Neutrophil (primary cell): ENCODE results near the gene ST7.

Experiments used
- H3K27ac ChIP-seq: fragments of 200-600 bp; sonication (generic); 2 replicates; pipeline ENCODE4 v1.5.1; 2016; ENCODE audit warnings: mild to moderate bottlenecking, moderate library complexity
- H3K27me3 ChIP-seq: fragments of 200-600 bp; sonication (generic); 2 replicates; pipeline ENCODE4 v1.6.0; 2016; ENCODE audit warnings: mild to moderate bottlenecking
- H3K36me3 ChIP-seq: fragments of 200-600 bp; sonication (generic); 2 replicates; pipeline ENCODE4 v1.5.1; 2017
- H3K4me1 ChIP-seq, 2 experiments: fragments of 200-600 bp in 1 of 2; sonication (generic) in 1 of 2; 1 replicate in 1 of 2; 2 replicates in 1 of 2; pipeline versions ENCODE4 v1.5.1 to v1.6.1; 2013 to 2016; ENCODE audit warnings: low read depth in 1 of 2, low read length in 1 of 2, mild to moderate bottlenecking in 1 of 2, moderate library complexity in 1 of 2; ENCODE audit not compliant: control insufficient read depth in 1 of 2, insufficient read depth in 1 of 2
- H3K4me3 ChIP-seq, 2 experiments: fragments of 200-600 bp in 1 of 2; sonication (generic) in 1 of 2; 1 replicate in 1 of 2; 2 replicates in 1 of 2; pipeline ENCODE4 v1.5.1; 2013 to 2016; ENCODE audit warnings: low read depth in 1 of 2, low read length in 1 of 2, mild to moderate bottlenecking in 1 of 2, moderate library complexity in 1 of 2
- H3K9me3 ChIP-seq: fragments of 200-600 bp; sonication (generic); 2 replicates; pipeline ENCODE4 v1.5.1; 2016
- TF ChIP-seq, protein P1 (sequence below): fragments of 200-600 bp; sonication (generic); IDR thresholded peaks from 2 replicates; pipeline ENCODE4 v1.5.1; 2016; ENCODE audit warnings: antibody characterized with exemption

Gene ST7

GRCh38 chr7:117230276-117231046 lies 277.2 kb downstream of the ST7 start:
- H3K27ac ChIP-seq, result no peak overlapping the region
- peaks cover 16 to 22% of the 10 kb centered on the region in 2 experiments for H3K4me1 ChIP-seq
- H3K4me3 ChIP-seq, result no peak overlapping the region
- no peaks in the 10 kb centered on the region for H3K27me3 ChIP-seq
- no peaks in the 10 kb centered on the region for H3K36me3 ChIP-seq
- TF ChIP-seq, protein P1, sequence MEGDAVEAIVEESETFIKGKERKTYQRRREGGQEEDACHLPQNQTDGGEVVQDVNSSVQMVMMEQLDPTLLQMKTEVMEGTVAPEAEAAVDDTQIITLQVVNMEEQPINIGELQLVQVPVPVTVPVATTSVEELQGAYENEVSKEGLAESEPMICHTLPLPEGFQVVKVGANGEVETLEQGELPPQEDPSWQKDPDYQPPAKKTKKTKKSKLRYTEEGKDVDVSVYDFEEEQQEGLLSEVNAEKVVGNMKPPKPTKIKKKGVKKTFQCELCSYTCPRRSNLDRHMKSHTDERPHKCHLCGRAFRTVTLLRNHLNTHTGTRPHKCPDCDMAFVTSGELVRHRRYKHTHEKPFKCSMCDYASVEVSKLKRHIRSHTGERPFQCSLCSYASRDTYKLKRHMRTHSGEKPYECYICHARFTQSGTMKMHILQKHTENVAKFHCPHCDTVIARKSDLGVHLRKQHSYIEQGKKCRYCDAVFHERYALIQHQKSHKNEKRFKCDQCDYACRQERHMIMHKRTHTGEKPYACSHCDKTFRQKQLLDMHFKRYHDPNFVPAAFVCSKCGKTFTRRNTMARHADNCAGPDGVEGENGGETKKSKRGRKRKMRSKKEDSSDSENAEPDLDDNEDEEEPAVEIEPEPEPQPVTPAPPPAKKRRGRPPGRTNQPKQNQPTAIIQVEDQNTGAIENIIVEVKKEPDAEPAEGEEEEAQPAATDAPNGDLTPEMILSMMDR, result no peak
- no peaks in the 10 kb centered on the region for H3K9me3 ChIP-seq

- Histone ChIP-seq H3K4me3 (no peak overlapping the region), H3K9me3 (no peaks in the 10 kb centered on the region)
Observed at GRCh38 chr7:117231047-117231359, 277.7 kb downstream of the ST7 start.

GRCh38 chr7:117237646-117238045 lies 284.3 kb downstream of the ST7 start:
- Histone ChIP-seq H3K27ac (no peak overlapping the region), H3K27me3 (no peaks in the 10 kb centered on the region), H3K36me3 (no peaks in the 10 kb centered on the region), H3K4me3 (no peak overlapping the region), H3K4me1 (no peaks in the 10 kb centered on the region), H3K9me3 (no peaks in the 10 kb centered on the region)
- TF ChIP-seq, protein P1, result no peak

More at GRCh38 chr7:117231047-117231359, 277.7 kb downstream of the ST7 start:
- Histone ChIP-seq H3K4me1 (peaks cover 16 to 21% of the 10 kb centered on the region in 2 experiments), H3K27me3 (no peaks in the 10 kb centered on the region), H3K36me3 (no peaks in the 10 kb centered on the region), H3K27ac (no peak overlapping the region)
- TF ChIP-seq, protein P1, result no peak

DNA sequence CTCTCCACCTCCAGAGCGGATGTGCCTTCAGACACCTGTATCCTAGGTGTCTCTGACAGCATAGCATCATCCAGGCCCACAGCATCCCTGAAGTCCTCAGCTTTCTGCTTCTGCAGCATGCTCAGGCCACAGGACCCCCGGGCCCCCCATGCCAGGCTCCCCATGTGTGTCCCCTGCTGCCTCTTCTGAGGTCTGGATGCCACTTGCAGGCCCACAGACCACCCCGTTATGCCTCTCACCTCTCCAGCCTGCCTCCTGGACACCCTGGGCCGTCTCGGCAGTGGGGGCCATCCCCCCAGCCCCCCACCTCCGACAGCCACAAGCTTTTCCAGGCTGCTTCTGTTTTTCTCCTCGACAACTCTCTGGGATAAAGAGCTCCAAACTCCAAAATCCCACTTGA lies 285.2 kb downstream of the ST7 start:
- Histone ChIP-seq H3K27me3 (no peaks in the 10 kb centered on the region), H3K4me3 (no peak overlapping the region), H3K36me3 (no peaks in the 10 kb centered on the region), H3K27ac (no peak overlapping the region), H3K9me3 (no peaks in the 10 kb centered on the region), H3K4me1 (no peaks in the 10 kb centered on the region)
- TF ChIP-seq, protein P1, result no peak

- Histone ChIP-seq H3K9me3 (no peaks in the 10 kb centered on the region), H3K36me3 (no peaks in the 10 kb centered on the region), H3K27ac (no peak overlapping the region), H3K4me3 (no peak overlapping the region), H3K4me1 (no peaks in the 10 kb centered on the region), H3K27me3 (no peaks in the 10 kb centered on the region)
- TF ChIP-seq, protein P1, result no peak
Observed at GRCh38 chr7:117238937-117239336, 285.6 kb downstream of the ST7 start.
